Bronchial epithelial cell (primary cell): ENCODE data around the gene TLR2. TPM values are rescaled to one million over a fixed set of nuclear protein-coding genes. Genes with fewer than 3 reads are reported as not detected.
A peak's percentile ranks its signal among the peaks of the same experiment; 100 is the strongest.

Experiments
- DNase-seq: peaks from one replicate; pipeline ENCODE4 v3.0.0-alpha.2; 2010; ENCODE audit warnings: low read depth
- FAIRE-seq: peaks from 2 replicates; lab custom pipeline; 2011; peaks lifted over from hg19 to GRCh38; lab: Jason Lieb, UNC
- H3K27me3 ChIP-seq: 2 replicates; pipeline ENCODE4 v1.5.1; 2011; ENCODE audit warnings: low read length; ENCODE audit not compliant: control insufficient read depth, insufficient read depth
- H3K36me3 ChIP-seq: 2 replicates; pipeline ENCODE4 v1.5.1; 2011; ENCODE audit warnings: low read length; ENCODE audit not compliant: control insufficient read depth, insufficient read depth
- H3K4me3 ChIP-seq: 2 replicates; pipeline ENCODE4 v1.5.1; 2011; ENCODE audit warnings: mild to moderate bottlenecking, low read depth, low read length, control low read depth
- CTCF ChIP-seq: IDR thresholded peaks from 2 replicates; pipeline ENCODE4 v1.5.1; 2011; ENCODE audit warnings: mild to moderate bottlenecking, moderate library complexity, low read length, control low read depth, inconsistent platforms; ENCODE audit not compliant: insufficient read depth, severe bottlenecking
- total RNA-seq: library from RNA; depleted of rRNA; stranded (reverse); fragments of >200 nt; gene quantifications from 2 replicates; pipeline ENCODE4 v1.2.1, GENCODE V29; 2014

Gene TLR2
- total RNA-seq, 1 donor from 2014 or later = 2.6 TPM

- H3K36me3 ChIP-seq = peaks cover 2% of the 10 kb centered on the region
- DNase-seq = no peak
- no peak for TF ChIP-seq CTCF
- no peak overlapping the region for H3K4me3 ChIP-seq
- no peaks in the 10 kb centered on the region for H3K27me3 ChIP-seq
- FAIRE-seq = no peak
Measured at GRCh38 chr4:153638999-153639398, 45.1 kb upstream of the TLR2 start.

- DNase-seq (no peak), FAIRE-seq (no peak)
- TF ChIP-seq CTCF = no peak
Measured at GRCh38 chr4:153639833-153640802, 44.0 kb upstream of the TLR2 start.

GRCh38 chr4:153641532-153641931, 42.5 kb upstream of the TLR2 start:
- TF ChIP-seq CTCF = no peak
- H3K4me3 ChIP-seq = no peak overlapping the region
- H3K27me3 ChIP-seq = no peaks in the 10 kb centered on the region
- FAIRE-seq (no peak), DNase-seq (peak; percentile 51)
- no peaks in the 10 kb centered on the region for H3K36me3 ChIP-seq

More at GRCh38 chr4:153639833-153640802, 44.0 kb upstream of the TLR2 start:
- H3K27me3 ChIP-seq = no peaks in the 10 kb centered on the region
- H3K36me3 ChIP-seq = peaks cover 2% of the 10 kb centered on the region
- H3K4me3 ChIP-seq = no peak overlapping the region

GRCh38 chr4:153643406-153644383, 40.4 kb upstream of the TLR2 start:
- no peaks in the 10 kb centered on the region for H3K27me3 ChIP-seq
- peak; percentile 71 for DNase-seq
- TF ChIP-seq CTCF = peak; percentile 42
- no peak overlapping the region for H3K4me3 ChIP-seq
- no peak for FAIRE-seq
- no peaks in the 10 kb centered on the region for H3K36me3 ChIP-seq

GRCh38 chr4:153645183-153645582, 38.9 kb upstream of the TLR2 start:
- Histone ChIP-seq H3K36me3 (no peaks in the 10 kb centered on the region), H3K4me3 (no peak overlapping the region), H3K27me3 (no peaks in the 10 kb centered on the region)
- peak; percentile 6 for TF ChIP-seq CTCF
- no peak for DNase-seq
- FAIRE-seq = no peak
